ENCODE measurements around the gene CAMTA2.

Gene CAMTA2

GRCh38 chr17:4946312-4946976 lies 41.0 kb downstream of the CAMTA2 start:
- DNase-seq = no peak

GRCh38 chr17:4945944-4946280 lies 41.6 kb downstream of the CAMTA2 start:
- DNase-seq = no peak

- DNase-seq = no peak
Measured at GRCh38 chr17:4945176-4945943, 42.1 kb downstream of the CAMTA2 start.

GRCh38 chr17:4944554-4945175 lies 42.8 kb downstream of the CAMTA2 start:
- DNase-seq = no peak

- DNase-seq = no peak
Measured at GRCh38 chr17:4944163-4944553, 43.3 kb downstream of the CAMTA2 start.

GRCh38 chr17:4942760-4943508 lies 44.5 kb downstream of the CAMTA2 start:
- DNase-seq = no peak

GRCh38 chr17:4941319-4941610 lies 46.2 kb downstream of the CAMTA2 start:
- no peak for DNase-seq

GRCh38 chr17:4940555-4941318 lies 46.7 kb downstream of the CAMTA2 start:
- no peak for DNase-seq

- peak; percentile 84 for DNase-seq
Measured at GRCh38 chr17:4939796-4940554, 47.5 kb downstream of the CAMTA2 start, which contains the start of the genes RNF167 and SLC25A11. Gene RNF167, plus strand, starts transcription at chr17:4940268. Its CDS starts 642 bp downstream, at chr17:4940910. Gene SLC25A11, minus strand, starts transcription at chr17:4940046. Its CDS starts 136 bp downstream, at chr17:4939910.

- DNase-seq = no peak
Measured at GRCh38 chr17:4939546-4939795, 48.0 kb downstream of the CAMTA2 start.

- DNase-seq = no peak
Measured at GRCh38 chr17:4938688-4939545, 48.6 kb downstream of the CAMTA2 start.

GRCh38 chr17:4938069-4938491 lies 49.4 kb downstream of the CAMTA2 start:
- no peak for DNase-seq

GRCh38 chr17:4937553-4937952 lies 49.9 kb downstream of the CAMTA2 start:
- no peak for DNase-seq

- no peak for DNase-seq
Measured at GRCh38 chr17:4936436-4936835, 51.0 kb downstream of the CAMTA2 start.

- DNase-seq = no peak
Measured at GRCh38 chr17:4935650-4936049, 51.8 kb downstream of the CAMTA2 start.

GRCh38 chr17:4934173-4934979 lies 53.1 kb downstream of the CAMTA2 start:
- no peak for DNase-seq

GRCh38 chr17:4933646-4934045 lies 53.8 kb downstream of the CAMTA2 start:
- no peak for DNase-seq

- DNase-seq = no peak
Measured at GRCh38 chr17:4932756-4933155, 54.7 kb downstream of the CAMTA2 start.

- DNase-seq = no peak
Measured at GRCh38 chr17:4931963-4932362, 55.5 kb downstream of the CAMTA2 start, which contains the start of gene GP1BA. Gene GP1BA, plus strand, starts transcription at chr17:4932277. Its CDS starts 328 bp downstream, at chr17:4932605.

GRCh38 chr17:4928881-4929280 lies 58.6 kb downstream of the CAMTA2 start:
- no peak for DNase-seq
